GM10248 (cell line): ENCODE results near the gene COL4A1.

Experiments
- CTCF ChIA-PET: fragments of 300-600 bp; sonication (Branson Sonifier 250); formaldehyde crosslinking; extraction: SDS; loops from one replicate; lab custom pipeline; 2021; ENCODE audit warnings: antibody characterized with exemption; lab: Yijun Ruan, JAX
- POLR2A ChIA-PET: fragments of 350-650 bp; sonication (Branson Sonifier 250); formaldehyde crosslinking; extraction: SDS; loops from one replicate; lab custom pipeline; 2020; ENCODE audit warnings: antibody characterized with exemption; lab: Yijun Ruan, JAX
- DNase-seq: peaks from one replicate; pipeline ENCODE4 v3.0.0; 2012; ENCODE audit errors: extremely low spot score
- CTCF ChIP-seq: IDR thresholded peaks from 2 replicates; pipeline ENCODE4 v1.5.1; 2012; ENCODE audit warnings: mild to moderate bottlenecking, low read depth; ENCODE audit errors: extremely low read depth, missing control alignments, control extremely low read depth

Gene COL4A1

GRCh38 chr13:110234532-110234931 lies 72.4 kb downstream of the COL4A1 start:
- TF ChIP-seq CTCF = no peak
- ChIA-PET POLR2A (no interaction called here), CTCF (no interaction called here)
- DNase-seq = no peak

- ChIA-PET CTCF (interaction anchor here (1.8 to 3.1 kb wide), 4 partner anchors 10 to 16 kb away, joined by 5 to 18 read pairs (median 7); no protein-coding TSS in a partner anchor), POLR2A (no interaction called here)
- no peak for TF ChIP-seq CTCF
- no peak for DNase-seq
Observed at GRCh38 chr13:110233951-110234280, 73.0 kb downstream of the COL4A1 start.

GRCh38 chr13:110233181-110233950 lies 73.6 kb downstream of the COL4A1 start:
- POLR2A ChIA-PET = no interaction called here
- no peak for DNase-seq
- CTCF ChIA-PET = interaction anchor here (1.8 to 3.1 kb wide), 4 partner anchors 9 to 17 kb away, joined by 5 to 18 read pairs (median 7); no protein-coding TSS in a partner anchor
- TF ChIP-seq CTCF = no peak

- no peak for TF ChIP-seq CTCF
- POLR2A ChIA-PET = no interaction called here
- CTCF ChIA-PET = interaction anchor here (1.8 to 3.1 kb wide), 4 partner anchors 9 to 18 kb away, joined by 5 to 18 read pairs (median 7); no protein-coding TSS in a partner anchor
- DNase-seq = no peak
Observed at GRCh38 chr13:110232756-110233155, 74.2 kb downstream of the COL4A1 start.

GRCh38 chr13:110232142-110232541 lies 74.8 kb downstream of the COL4A1 start:
- no peak for TF ChIP-seq CTCF
- CTCF ChIA-PET = interaction anchor here (1.8 to 3.1 kb wide), 4 partner anchors 8 to 18 kb away, joined by 5 to 18 read pairs (median 7); no protein-coding TSS in a partner anchor
- POLR2A ChIA-PET = no interaction called here
- DNase-seq = no peak

GRCh38 chr13:110231348-110232047 lies 75.5 kb downstream of the COL4A1 start:
- TF ChIP-seq CTCF = no peak
- CTCF ChIA-PET = interaction anchor here (2.8 to 3.1 kb wide), 2 partner anchors 8 to 10 kb away, joined by 9 to 18 read pairs; no protein-coding TSS in a partner anchor
- POLR2A ChIA-PET = no interaction called here
- DNase-seq = no peak
